HEK293 (cell line): ENCODE data around the gene HCN4.
"Not testable (repeated sequence)": the region's sequence is repeated elsewhere in the genome, so short reads cannot be mapped to it uniquely, and the experiment has no call there.

ENCODE experiments used
- CTCF ChIA-PET: fragments of 350-600 bp; formaldehyde crosslinking; extraction: SDS; loops from one replicate; lab custom pipeline; 2021; ENCODE audit warnings: antibody characterized with exemption; lab: Yijun Ruan, JAX
- POLR2A ChIA-PET: fragments of 300-600 bp; formaldehyde crosslinking; extraction: SDS; loops from one replicate; lab custom pipeline; 2020; ENCODE audit warnings: antibody characterized with exemption, inconsistent platforms; lab: Yijun Ruan, JAX
- H3K27ac ChIP-seq: fragments of 200-500 bp; sonication (Bioruptor generic); 2 replicates; pipeline ENCODE4 v1.5.1; 2014; ENCODE audit warnings: low read depth, low read length, control low read depth, inconsistent platforms; ENCODE audit errors: extremely low read depth
- H3K36me3 ChIP-seq, 2 experiments: fragments of 200-500 bp in 1 of 2; sonication (Bioruptor generic) in 1 of 2; 1 replicate in 1 of 2; 2 replicates in 1 of 2; pipeline ENCODE4 v1.5.1; 2014 to 2017; ENCODE audit warnings: inconsistent platforms in 2 of 2, low read length in 2 of 2; ENCODE audit not compliant: control insufficient read depth in 2 of 2, insufficient read depth in 1 of 2
- H3K4me1 ChIP-seq: fragments of 200-500 bp; sonication (Bioruptor generic); 2 replicates; pipeline ENCODE4 v1.5.1; 2014; ENCODE audit warnings: mild to moderate bottlenecking, low read length, inconsistent platforms; ENCODE audit not compliant: control insufficient read depth, insufficient read depth
- H3K4me3 ChIP-seq: 2 replicates; pipeline ENCODE4 v1.5.1; 2011; ENCODE audit warnings: low read depth, mild to moderate bottlenecking, control low read depth, low read length, moderate library complexity
- H3K9me3 ChIP-seq: fragments of 200-500 bp; sonication (Bioruptor generic); 2 replicates; pipeline ENCODE4 v1.5.1; 2014; ENCODE audit warnings: low read depth, low read length, inconsistent platforms; ENCODE audit not compliant: control insufficient read depth, insufficient read depth
- MYNN ChIP-seq: fragments of 450-650 bp; formaldehyde crosslinking; IDR thresholded peaks from 2 replicates; pipeline ENCODE4 v1.5.1; 2016; ENCODE audit warnings: missing biosample characterization, missing genetic modification characterization, borderline replicate concordance
- YY2 ChIP-seq: fragments of 450-650 bp; formaldehyde crosslinking; IDR thresholded peaks from 2 replicates; pipeline ENCODE4 v1.5.1; 2016; ENCODE audit warnings: missing biosample characterization, missing genetic modification characterization
- ZBTB17 ChIP-seq: fragments of 450-650 bp; formaldehyde crosslinking; IDR thresholded peaks from 2 replicates; pipeline ENCODE4 v1.5.1; 2016; ENCODE audit warnings: missing biosample characterization, missing genetic modification characterization
- ZBTB49 ChIP-seq: fragments of 450-650 bp; formaldehyde crosslinking; IDR thresholded peaks from 2 replicates; pipeline ENCODE4 v1.5.1; 2016; ENCODE audit warnings: missing biosample characterization, missing genetic modification characterization, low read depth
- ZIC2 ChIP-seq: fragments of 450-650 bp; formaldehyde crosslinking; IDR thresholded peaks from 2 replicates; pipeline ENCODE4 v1.5.1; 2016; ENCODE audit warnings: missing biosample characterization, missing genetic modification characterization
- ZNF132 ChIP-seq: fragments of 450-650 bp; formaldehyde crosslinking; IDR thresholded peaks from 2 replicates; pipeline ENCODE4 v1.5.1; 2017; ENCODE audit warnings: missing biosample characterization, missing genetic modification characterization, borderline replicate concordance
- ZNF138 ChIP-seq: fragments of 450-650 bp; formaldehyde crosslinking; IDR thresholded peaks from 2 replicates; pipeline ENCODE4 v1.5.1; 2016; ENCODE audit warnings: missing biosample characterization, missing genetic modification characterization, borderline replicate concordance
- ZNF19 ChIP-seq: fragments of 450-650 bp; formaldehyde crosslinking; IDR thresholded peaks from 2 replicates; pipeline ENCODE4; 2016; ENCODE audit warnings: missing biosample characterization, missing genetic modification characterization, low read depth
- ZNF221 ChIP-seq: fragments of 450-650 bp; formaldehyde crosslinking; IDR thresholded peaks from 2 replicates; pipeline ENCODE4 v1.5.1; 2017; ENCODE audit warnings: missing biosample characterization, missing genetic modification characterization, borderline replicate concordance
- ZNF558 ChIP-seq: fragments of 450-650 bp; formaldehyde crosslinking; IDR thresholded peaks from 2 replicates; pipeline ENCODE4 v1.5.1; 2016; ENCODE audit warnings: missing biosample characterization, missing genetic modification characterization
- ZNF571 ChIP-seq: fragments of 450-650 bp; formaldehyde crosslinking; IDR thresholded peaks from 2 replicates; pipeline ENCODE4 v1.5.0; 2017; ENCODE audit warnings: missing biosample characterization, missing genetic modification characterization
- ZNF629 ChIP-seq: fragments of 450-650 bp; formaldehyde crosslinking; IDR thresholded peaks from 2 replicates; pipeline ENCODE4 v1.5.1; 2017; ENCODE audit warnings: missing biosample characterization, missing genetic modification characterization
- ZNF776 ChIP-seq: fragments of 450-650 bp; formaldehyde crosslinking; IDR thresholded peaks from 2 replicates; pipeline ENCODE4 v1.5.0; 2017; ENCODE audit warnings: missing biosample characterization, missing genetic modification characterization, borderline replicate concordance
- TF ChIP-seq, protein P1 (sequence below): fragments of 450-650 bp; formaldehyde crosslinking; IDR thresholded peaks from 2 replicates; pipeline ENCODE4 v1.5.1; 2016; ENCODE audit warnings: missing biosample characterization, missing genetic modification characterization, borderline replicate concordance
- TF ChIP-seq, protein P2 (sequence below): fragments of 450-650 bp; formaldehyde crosslinking; IDR thresholded peaks from 2 replicates; pipeline ENCODE4 v1.5.1; 2016; ENCODE audit warnings: missing biosample characterization, missing genetic modification characterization
- TF ChIP-seq, protein P3 (sequence below): fragments of 450-650 bp; formaldehyde crosslinking; IDR thresholded peaks from 2 replicates; pipeline ENCODE4 v1.5.1; 2016; ENCODE audit warnings: missing biosample characterization, missing genetic modification characterization
- TF ChIP-seq, protein P4 (sequence below): IDR thresholded peaks from 2 replicates; pipeline ENCODE4 v1.6.1; 2011; ENCODE audit warnings: mild to moderate bottlenecking, low read depth, low read length, borderline replicate concordance
- TF ChIP-seq, protein P5 (sequence below): fragments of 450-650 bp; formaldehyde crosslinking; IDR thresholded peaks from 2 replicates; pipeline ENCODE4; 2016; ENCODE audit warnings: missing biosample characterization, missing genetic modification characterization

Gene HCN4

GRCh38 chr15:73403171-73403570 is 34.4 kb upstream of the HCN4 start:
- no peaks in the 10 kb centered on the region for H3K9me3 ChIP-seq
- ChIA-PET POLR2A (interaction anchor here (0.6 kb wide), 1 partner anchor 219 kb away, joined by 3 read pairs; no protein-coding TSS in a partner anchor), CTCF (no interaction called here)
- no peak overlapping the region for H3K27ac ChIP-seq
- no peaks in the 10 kb centered on the region for H3K4me1 ChIP-seq
- no peak for TF ChIP-seq ZNF571 (tag by site-specific recombination)
- TF ChIP-seq, protein P1, sequence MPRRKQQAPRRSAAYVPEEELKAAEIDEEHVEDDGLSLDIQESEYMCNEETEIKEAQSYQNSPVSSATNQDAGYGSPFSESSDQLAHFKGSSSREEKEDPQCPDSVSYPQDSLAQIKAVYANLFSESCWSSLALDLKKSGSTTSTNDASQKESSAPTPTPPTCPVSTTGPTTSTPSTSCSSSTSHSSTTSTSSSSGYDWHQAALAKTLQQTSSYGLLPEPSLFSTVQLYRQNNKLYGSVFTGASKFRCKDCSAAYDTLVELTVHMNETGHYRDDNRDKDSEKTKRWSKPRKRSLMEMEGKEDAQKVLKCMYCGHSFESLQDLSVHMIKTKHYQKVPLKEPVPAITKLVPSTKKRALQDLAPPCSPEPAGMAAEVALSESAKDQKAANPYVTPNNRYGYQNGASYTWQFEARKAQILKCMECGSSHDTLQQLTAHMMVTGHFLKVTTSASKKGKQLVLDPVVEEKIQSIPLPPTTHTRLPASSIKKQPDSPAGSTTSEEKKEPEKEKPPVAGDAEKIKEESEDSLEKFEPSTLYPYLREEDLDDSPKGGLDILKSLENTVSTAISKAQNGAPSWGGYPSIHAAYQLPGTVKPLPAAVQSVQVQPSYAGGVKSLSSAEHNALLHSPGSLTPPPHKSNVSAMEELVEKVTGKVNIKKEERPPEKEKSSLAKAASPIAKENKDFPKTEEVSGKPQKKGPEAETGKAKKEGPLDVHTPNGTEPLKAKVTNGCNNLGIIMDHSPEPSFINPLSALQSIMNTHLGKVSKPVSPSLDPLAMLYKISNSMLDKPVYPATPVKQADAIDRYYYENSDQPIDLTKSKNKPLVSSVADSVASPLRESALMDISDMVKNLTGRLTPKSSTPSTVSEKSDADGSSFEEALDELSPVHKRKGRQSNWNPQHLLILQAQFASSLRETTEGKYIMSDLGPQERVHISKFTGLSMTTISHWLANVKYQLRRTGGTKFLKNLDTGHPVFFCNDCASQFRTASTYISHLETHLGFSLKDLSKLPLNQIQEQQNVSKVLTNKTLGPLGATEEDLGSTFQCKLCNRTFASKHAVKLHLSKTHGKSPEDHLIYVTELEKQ (tag by site-specific recombination): no peak
- TF ChIP-seq YY2: no peak
- no peak for TF ChIP-seq ZNF221
- TF ChIP-seq ZNF629 (tag by site-specific recombination): no peak
- TF ChIP-seq ZIC2 (tag by site-specific recombination): no peak
- TF ChIP-seq ZNF19 (tag by site-specific recombination): no peak
- no peak for TF ChIP-seq ZBTB17 (tag by site-specific recombination)
- TF ChIP-seq ZNF132 (tag by site-specific recombination): no peak
- TF ChIP-seq, protein P2, sequence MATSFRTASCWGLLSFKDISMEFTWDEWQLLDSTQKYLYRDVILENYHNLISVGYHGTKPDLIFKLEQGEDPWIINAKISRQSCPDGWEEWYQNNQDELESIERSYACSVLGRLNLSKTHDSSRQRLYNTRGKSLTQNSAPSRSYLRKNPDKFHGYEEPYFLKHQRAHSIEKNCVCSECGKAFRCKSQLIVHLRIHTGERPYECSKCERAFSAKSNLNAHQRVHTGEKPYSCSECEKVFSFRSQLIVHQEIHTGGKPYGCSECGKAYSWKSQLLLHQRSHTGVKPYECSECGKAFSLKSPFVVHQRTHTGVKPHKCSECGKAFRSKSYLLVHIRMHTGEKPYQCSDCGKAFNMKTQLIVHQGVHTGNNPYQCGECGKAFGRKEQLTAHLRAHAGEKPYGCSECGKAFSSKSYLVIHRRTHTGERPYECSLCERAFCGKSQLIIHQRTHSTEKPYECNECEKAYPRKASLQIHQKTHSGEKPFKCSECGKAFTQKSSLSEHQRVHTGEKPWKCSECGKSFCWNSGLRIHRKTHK (tag by site-specific recombination): no peak
- TF ChIP-seq ZNF558 (tag by site-specific recombination): no peak
- TF ChIP-seq, protein P3, sequence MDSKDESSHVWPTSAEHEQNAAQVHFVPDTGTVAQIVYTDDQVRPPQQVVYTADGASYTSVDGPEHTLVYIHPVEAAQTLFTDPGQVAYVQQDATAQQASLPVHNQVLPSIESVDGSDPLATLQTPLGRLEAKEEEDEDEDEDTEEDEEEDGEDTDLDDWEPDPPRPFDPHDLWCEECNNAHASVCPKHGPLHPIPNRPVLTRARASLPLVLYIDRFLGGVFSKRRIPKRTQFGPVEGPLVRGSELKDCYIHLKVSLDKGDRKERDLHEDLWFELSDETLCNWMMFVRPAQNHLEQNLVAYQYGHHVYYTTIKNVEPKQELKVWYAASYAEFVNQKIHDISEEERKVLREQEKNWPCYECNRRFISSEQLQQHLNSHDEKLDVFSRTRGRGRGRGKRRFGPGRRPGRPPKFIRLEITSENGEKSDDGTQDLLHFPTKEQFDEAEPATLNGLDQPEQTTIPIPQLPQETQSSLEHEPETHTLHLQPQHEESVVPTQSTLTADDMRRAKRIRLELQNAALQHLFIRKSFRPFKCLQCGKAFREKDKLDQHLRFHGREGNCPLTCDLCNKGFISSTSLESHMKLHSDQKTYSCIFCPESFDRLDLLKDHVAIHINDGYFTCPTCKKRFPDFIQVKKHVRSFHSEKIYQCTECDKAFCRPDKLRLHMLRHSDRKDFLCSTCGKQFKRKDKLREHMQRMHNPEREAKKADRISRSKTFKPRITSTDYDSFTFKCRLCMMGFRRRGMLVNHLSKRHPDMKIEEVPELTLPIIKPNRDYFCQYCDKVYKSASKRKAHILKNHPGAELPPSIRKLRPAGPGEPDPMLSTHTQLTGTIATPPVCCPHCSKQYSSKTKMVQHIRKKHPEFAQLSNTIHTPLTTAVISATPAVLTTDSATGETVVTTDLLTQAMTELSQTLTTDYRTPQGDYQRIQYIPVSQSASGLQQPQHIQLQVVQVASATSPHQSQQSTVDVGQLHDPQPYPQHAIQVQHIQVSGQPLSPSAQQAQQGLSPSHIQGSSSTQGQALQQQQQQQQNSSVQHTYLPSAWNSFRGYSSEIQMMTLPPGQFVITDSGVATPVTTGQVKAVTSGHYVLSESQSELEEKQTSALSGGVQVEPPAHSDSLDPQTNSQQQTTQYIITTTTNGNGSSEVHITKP (tag by site-specific recombination): no peak
- no peak for TF ChIP-seq ZBTB49
- TF ChIP-seq, protein P4, sequence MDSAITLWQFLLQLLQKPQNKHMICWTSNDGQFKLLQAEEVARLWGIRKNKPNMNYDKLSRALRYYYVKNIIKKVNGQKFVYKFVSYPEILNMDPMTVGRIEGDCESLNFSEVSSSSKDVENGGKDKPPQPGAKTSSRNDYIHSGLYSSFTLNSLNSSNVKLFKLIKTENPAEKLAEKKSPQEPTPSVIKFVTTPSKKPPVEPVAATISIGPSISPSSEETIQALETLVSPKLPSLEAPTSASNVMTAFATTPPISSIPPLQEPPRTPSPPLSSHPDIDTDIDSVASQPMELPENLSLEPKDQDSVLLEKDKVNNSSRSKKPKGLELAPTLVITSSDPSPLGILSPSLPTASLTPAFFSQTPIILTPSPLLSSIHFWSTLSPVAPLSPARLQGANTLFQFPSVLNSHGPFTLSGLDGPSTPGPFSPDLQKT: no peak
- TF ChIP-seq ZNF776 (tag by site-specific recombination): no peak
- TF ChIP-seq MYNN (tag by site-specific recombination): no peak
- TF ChIP-seq, protein P5, sequence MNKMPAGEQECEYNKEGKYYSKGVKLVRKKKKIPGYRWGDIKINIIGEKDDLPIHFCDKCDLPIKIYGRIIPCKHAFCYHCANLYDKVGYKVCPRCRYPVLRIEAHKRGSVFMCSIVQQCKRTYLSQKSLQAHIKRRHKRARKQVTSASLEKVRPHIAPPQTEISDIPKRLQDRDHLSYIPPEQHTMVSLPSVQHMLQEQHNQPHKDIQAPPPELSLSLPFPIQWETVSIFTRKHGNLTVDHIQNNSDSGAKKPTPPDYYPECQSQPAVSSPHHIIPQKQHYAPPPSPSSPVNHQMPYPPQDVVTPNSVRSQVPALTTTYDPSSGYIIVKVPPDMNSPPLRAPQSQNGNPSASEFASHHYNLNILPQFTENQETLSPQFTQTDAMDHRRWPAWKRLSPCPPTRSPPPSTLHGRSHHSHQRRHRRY (tag by site-specific recombination): no peak
- no peak for TF ChIP-seq ZNF138 (tag by site-specific recombination)
- H3K4me3 ChIP-seq: no peak overlapping the region
- no peaks in the 10 kb centered on the region for H3K36me3 ChIP-seq

DNA sequence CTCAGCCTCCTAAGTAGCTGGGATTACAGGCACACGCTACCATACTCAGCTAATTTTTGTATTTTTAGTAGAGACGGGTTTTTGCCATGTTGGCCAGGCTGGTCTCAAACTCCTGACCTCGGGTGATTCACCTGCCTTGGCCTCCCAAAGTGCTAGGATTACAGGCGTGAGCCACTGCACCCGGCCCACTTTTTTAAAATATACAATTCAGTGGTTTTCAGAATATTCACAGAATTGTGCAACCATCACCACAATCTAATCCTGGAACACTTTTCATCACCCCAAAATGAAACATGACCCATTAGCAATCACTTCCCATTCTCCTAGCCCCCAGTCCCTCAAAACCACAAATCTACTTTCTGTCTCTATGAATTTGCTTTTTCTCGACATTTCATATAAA is 31.5 kb upstream of the HCN4 start:
- CTCF ChIA-PET: interaction anchor here (0.6 kb wide), 1 partner anchor 16 kb away, joined by 3 read pairs; no protein-coding TSS in a partner anchor
- H3K4me3 ChIP-seq, POLR2A ChIA-PET, H3K27ac ChIP-seq, H3K36me3 ChIP-seq, H3K4me1 ChIP-seq, H3K9me3 ChIP-seq: not testable (repeated sequence)
